TTC549 (cell line): ENCODE results near the gene TMX1.
"Not testable (repeated sequence)": the region's sequence is repeated elsewhere in the genome, so short reads cannot be mapped to it uniquely, and the experiment has no call there.

Experiments used
- FAIRE-seq: peaks from 2 replicates; lab custom pipeline; 2012; peaks lifted over from hg19 to GRCh38; lab: Jason Lieb, UNC

TMX1 gene, protein sequence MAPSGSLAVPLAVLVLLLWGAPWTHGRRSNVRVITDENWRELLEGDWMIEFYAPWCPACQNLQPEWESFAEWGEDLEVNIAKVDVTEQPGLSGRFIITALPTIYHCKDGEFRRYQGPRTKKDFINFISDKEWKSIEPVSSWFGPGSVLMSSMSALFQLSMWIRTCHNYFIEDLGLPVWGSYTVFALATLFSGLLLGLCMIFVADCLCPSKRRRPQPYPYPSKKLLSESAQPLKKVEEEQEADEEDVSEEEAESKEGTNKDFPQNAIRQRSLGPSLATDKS

DNA sequence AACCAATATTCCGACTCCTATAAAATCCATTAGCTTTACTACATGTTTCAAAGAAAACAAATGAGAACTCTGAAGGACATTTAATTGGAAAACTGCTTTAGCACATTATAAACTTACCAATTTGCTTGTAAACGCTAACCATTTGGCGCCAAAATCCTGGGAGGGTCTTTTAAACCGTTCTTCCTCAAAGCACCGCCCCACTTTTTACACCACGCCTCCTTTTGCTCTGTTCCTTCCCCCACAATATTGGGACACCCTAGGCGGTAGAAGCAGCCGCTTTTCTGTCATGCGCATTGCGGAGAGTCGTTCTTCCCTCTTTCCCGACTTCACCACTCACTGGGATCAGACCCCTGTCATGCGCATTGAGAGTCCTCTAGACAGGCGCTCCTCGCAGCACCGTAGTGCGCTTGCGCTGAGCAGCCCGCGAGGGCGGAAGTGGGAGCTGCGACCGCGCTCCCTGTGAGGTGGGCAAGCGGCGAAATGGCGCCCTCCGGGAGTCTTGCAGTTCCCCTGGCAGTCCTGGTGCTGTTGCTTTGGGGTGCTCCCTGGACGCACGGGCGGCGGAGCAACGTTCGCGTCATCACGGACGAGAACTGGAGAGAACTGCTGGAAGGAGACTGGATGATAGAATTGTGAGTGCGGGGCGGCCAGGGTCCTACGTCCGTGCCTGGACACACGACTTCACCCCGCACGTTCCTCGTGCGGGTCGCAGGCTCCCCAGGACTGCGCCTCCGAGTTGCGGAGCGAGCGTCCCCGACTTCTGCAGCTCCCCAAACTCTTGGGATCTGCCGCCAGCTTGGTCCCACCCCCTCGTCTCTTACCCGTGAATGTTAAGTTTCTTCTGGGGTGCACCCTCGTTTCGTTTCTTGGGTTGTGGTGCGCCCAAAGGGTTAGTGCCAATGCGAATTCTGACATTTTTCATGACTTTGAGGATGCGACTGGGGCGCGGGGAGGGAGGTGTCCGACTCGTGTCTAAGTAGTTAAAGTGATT lies at the start of gene TMX1:
Gene TMX1 (plus strand): TSS at position 435 of the 991 bp plus-strand sequence. CDS start 46 bp downstream, at position 481.
- peak; percentile 95 for FAIRE-seq

DNA sequence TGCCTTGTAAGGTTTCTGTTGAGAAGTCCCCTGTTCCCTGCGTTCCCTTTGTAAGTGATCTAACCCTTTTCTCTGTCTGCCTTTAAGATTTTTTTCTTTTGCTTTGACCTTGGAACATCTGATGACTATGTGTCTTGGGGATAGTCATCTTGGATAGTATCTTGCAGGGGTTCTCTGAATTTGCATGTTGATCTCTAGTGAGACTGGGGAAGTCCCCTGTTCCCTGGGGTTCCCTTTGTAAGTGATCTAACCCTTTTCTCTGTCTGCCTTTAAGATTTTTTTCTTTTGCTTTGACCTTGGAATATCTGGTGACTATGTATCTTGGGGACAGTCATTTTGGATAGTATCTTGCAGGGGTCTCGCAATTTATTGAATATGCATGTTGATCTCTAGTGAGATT lies 38.2 kb upstream of the TMX1 start:
- no peak for FAIRE-seq

DNA sequence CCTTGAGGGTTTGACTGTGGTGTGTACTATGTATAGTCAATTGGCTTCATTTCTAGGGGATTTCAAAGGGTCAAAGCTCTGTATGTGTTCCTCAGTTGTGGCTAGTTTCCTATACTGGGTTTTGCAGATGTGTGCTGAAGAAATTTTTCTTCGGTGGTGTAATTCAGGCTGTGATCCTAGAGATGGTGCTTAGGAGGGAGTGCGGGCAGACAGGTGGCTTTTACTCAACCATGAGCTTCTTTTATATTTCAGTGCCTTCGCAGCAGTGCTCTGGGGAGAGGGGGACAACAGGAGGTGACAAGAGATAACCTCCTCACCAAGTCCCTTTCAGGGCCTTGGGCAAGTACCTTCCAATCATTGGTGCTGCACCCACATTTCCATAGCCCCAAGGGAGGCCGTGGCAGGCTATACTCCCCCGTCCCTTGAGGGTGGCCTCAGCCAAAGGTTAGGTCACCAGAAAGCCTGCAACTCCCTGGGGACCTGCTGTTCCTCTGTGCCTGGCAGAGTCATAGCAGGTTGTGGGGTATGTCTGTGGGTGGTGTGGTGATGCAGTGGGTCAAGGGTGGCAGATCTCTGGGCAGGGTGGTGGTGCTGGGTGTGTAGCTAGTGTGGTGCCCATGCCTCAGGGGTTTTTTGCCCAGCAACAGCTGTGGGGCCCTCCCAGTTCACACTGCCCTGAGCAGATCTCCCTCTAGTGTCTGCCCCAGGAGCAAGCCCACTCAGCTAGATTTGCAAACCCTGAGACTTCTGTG lies 37.0 kb upstream of the TMX1 start:
- no peak for FAIRE-seq

DNA sequence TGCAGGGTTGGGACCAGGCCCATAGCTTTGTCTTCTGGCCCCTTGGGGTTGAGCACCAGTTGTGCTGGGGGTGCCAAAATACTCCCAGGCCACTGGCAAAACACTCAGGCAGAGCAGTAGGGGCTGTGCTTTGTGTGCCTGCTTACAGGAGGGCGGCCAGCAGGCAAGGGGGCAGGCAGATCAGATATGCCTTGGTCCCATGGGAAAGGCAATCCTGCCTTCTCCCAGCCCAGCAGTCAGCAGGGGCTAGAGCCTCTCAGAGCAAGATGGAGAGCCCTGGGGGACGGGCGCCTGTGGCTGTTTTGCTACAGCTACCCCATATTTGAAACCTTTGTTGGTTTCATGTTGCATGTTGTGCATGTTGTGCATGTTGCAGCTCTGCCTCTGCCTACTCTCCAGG lies 36.2 kb upstream of the TMX1 start:
- no peak for FAIRE-seq

DNA sequence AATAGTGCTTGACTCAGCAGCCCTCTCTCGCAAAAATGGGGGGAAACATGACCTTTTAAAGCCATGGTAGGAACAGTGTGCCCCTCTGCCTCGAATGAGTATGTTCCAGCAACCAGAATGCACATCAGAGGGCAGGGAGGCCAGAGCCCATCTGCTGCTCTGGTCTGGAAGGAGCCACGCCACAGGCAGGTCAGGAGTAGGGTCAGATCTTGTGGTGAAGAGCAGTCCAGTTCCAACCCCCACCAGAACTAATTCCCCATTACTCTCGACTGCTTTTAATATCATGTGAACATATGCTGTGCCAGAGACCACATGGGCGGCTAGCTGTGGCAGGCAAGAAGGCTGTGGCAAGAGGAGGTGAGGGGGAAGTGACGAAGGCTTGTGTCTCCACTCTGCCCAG lies 34.6 kb upstream of the TMX1 start:
- FAIRE-seq: no peak

DNA sequence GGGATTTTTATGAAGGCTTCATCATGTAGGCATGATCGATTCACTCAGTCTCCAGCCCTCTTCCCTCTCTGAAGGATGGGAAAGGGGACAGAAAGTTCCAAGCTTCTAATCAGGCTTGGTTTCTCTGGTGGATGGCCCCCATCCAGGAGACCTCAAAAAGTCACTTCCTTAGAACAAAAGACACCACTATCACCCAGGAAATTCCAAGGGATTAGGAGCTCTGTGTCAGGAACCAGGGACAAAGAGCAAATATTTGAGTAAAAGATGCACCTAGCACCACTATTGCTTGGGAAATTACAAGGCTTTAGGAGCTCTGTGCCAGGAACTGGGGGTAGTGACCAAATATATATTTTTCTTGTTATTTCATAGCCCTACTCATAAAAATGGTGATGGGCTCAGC lies 33.6 kb upstream of the TMX1 start:
- FAIRE-seq: no peak

DNA sequence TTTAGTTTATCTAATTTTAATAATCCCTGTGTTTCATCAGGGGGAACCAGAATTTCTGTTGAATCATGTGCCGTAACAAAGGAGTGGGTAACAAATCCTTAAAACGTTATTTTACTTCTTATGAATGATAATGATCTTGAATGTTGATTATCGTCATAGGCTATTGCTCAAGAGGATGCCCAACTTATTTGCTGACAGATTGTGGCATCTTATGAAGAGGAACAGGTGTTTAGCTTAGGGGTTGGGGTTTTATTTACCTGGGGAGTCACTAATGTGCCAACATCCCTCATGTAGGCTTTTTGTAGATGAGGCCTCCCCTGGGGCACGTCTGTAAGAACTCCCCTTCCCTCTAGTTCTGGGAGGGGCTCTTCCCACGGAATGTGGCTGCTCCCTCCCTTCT lies 32.4 kb upstream of the TMX1 start:
- no peak for FAIRE-seq

DNA sequence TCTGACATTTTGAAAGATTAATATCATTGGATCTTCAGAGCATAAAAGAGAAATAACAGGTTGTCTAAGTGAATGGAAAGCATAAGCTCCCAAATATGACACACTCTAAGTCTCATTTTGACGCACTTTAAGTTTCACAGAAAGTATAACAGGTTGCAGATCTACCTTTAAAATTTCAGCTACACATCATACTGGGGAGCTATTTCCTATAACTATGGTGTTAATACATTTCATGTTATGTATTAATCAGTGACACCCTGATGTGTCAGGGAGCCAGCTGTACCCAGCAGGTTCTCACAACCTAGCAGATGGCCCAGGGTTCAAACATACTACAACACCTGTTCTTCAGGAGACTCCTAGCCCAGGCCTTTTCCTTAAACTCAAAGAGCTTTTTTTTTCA lies 31.1 kb upstream of the TMX1 start:
- FAIRE-seq: no peak

DNA sequence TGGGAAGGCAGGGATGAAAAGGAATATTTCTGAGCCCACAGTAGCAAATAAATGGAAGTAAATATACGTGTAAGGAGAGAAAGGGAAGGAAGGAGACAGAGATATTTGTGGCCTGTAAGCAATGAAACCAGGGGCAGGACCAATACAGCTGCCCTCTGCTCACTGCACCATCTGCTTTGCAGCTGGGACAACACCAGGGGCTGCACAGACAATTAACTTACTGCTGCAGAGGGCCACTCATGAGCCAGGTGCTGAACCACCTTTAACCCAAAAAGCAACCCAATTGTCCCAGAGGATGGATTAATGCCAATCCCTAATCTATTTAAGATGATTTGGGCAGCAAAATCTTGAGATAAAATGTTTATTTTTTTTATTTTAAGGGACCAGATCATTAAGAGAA lies 30.6 kb upstream of the TMX1 start:
- no peak for FAIRE-seq

DNA sequence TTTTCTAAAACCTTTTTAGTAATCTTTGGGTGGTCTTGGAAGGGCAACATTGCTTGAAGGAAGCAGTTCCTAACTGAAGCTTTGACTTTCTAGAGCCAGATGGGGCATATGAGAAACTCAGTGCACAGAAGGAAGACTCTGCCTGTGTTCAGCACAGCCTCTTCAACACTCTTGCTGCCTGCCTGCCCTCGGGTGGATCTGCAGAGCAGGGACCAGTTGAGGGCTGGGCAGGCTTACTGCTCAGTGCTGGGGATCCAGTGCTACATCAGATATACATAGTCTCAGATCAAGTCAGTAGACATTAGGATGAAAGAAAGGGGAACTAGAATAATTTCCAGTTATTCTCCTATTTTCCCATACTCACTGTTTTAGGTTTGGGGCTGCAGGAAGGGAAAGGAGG lies 29.5 kb upstream of the TMX1 start:
- no peak for FAIRE-seq

DNA sequence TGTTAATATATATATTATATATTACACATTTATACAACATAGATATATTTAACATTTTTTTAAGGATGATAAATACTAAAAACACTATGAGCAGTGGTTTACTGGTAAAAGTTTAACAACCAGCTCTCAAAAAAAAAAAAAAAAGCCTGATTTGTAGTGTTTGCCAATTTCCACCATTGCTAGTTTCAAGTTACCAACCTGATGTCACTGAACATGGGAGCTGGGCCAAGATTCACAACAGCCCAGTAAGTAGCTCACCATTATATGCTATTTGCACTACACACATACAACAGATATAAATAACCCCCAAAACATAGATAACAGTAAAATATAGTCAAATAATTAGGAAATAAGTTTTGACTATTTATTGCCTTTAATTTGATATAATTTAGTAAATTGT lies 28.9 kb upstream of the TMX1 start:
- no peak for FAIRE-seq

DNA sequence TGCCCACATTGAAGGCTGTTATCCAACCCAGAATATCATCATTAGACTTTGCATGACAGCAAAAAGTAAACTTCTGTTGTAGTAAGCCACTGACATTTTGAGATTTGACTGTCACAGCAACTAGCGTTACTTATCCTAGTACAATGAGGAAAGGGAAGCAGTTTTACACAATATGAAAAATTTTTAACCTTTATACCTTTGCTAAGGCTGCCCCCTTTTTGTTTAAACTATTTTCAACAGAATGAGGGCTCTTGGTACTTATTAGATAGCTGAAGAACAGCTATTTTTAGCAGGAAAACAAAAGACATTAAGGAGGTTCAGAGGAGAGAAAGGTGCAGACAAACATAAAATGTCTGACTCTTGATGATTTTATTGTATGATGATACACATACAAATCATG lies 23.4 kb upstream of the TMX1 start:
- FAIRE-seq: no peak

DNA sequence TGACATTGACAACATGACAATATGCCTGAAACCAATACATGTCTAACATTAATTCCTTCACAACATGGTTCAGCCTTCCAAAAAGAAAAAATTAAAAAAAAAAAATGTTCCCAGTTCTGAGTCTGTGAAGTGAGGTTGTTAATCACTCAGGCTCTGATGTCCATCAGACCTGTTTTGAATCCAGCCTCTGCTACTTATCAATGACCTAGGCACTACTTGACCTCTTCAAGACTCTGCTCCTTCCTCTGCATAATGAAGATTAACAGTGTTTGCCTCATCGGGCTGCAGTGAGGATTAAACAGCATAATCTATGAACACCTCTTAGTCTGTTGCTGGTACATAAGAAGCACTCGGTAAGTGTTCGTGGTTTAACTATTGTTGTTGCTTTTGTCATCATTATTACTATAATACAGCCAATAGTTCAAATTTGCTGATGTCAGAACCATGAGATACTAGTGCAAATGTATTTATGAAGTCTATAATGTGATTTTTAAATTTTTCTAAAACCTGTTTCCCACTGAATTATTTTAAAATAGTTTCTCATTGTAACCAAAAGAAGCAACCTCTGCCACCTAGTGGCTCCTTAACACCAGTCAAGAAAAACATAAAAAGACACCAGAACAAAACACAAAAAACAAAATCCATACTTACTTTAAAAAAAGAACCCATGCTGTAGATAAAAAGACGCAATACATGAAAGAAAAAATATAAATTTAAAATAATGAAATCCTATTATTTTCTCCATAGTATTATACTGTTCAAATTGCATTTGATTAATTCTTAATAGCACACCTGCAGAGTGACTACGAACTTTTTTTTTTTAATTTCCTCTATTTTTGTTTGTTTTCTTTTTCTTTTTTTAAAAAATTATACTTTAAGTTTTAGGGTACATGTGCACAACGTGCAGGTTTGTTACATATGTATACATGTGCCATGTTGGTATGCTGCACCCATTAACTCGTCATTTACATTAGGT lies 20.3 kb upstream of the TMX1 start:
- FAIRE-seq: peak; percentile 94

DNA sequence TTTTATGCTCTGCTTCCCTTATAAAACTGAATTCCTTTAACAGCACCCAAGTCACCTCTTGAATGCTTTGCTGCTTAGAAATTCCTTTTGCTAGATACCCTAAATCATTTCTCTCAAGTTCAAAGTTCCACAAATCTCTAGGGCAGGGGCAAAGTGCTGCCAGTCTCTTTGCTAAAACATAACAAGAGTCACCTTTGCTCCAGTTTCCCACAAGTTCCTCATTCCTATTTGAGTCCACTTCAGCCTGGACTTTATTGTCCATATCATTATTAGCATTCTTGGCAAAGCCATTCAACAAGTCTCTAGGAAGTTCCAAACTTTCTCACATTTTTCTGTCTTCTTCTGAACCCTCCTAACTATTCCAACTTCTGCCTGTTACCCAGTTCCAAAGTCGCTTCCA lies 16.6 kb upstream of the TMX1 start:
- FAIRE-seq: not testable (repeated sequence)

DNA sequence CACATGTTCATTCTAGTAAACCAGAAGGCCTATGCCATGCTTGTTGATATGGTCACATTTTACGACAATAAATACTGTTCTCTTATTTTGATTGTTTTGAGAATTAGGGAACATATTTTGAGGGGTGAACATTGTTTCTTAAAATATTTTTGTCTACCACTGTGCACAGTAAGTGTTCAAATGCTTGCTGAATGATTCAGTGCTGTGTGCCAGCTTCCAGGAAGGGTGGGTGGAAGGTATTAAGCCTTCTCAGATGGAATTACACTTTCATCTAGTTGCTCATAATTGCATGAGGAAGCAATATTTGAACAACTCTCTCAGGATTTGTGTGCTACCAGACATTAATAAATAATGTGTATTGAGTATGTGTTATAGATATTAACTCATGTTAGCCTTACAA lies 15.5 kb upstream of the TMX1 start:
- no peak for FAIRE-seq

DNA sequence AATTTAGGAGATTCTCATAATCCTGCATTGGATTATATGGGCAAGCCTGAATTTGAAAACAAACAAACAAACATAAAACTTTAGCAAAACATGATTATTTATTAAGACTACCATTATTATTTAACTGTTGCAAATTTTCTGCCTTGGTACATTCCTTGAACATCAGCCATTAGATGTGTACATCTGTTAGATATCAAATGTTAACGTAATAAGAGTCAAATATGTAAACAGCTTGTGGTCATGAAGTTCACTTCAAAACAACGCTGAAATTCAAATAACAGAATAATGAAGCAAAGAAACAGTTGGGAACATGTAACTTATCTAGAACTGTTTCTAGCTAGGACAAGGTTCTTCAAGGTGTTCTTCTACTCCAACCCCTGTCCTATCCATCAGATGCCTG lies 14.3 kb upstream of the TMX1 start:
- FAIRE-seq: no peak

DNA sequence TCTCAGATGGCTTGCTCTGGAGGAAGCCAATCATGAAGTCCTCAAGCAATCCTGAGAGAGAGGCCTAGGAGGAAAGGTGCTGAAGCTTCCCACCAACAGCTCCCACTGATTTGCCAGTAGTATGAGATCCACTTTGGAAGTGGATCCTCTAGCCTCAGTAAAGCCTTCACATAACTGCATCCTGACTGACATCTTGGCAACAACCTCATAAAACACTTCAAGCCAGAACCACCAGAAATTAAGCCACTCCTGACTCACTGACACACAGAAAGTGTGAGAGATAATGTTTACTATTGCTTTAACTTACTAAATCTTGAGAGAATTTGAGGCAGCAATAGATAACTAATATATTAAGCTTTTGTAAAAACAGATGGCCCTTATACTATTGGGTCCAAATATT lies 11.7 kb upstream of the TMX1 start:
- no peak for FAIRE-seq

DNA sequence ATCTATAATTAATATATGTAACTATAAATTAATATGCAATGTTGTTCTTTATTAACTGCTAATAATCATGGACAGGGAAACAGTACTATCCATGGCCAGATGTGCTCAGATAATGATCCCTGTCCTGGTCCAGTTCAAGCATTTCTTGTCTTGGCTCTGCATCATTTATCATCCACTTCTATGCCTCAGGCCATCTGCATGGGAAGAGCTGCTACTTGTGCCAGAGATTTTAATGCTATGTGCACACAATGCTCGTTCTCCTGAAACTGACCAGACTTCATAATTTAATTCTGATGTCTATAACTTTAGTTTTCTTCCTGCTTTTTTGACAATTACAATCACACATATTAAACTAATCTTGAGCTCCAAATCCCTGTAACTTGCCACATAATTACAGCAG lies 11.2 kb upstream of the TMX1 start:
- no peak for FAIRE-seq

DNA sequence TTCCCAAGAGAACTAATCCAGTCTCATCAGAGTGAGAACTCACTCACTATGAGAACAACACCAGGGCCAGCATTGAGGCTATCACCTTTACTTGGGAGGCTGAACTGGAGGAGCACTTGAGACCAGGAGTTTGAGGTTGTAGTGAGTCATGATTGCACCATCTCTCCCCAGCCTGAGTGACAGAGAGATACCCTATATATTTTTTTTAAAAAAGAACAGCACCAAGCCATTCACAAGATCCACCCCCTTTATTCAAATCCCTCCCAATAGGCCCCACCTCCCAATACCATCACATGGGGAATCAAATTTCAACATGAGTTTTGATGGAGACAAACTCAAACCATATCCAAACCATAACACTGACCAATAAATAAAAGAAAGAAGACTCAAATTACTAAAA lies 3.7 kb upstream of the TMX1 start:
- FAIRE-seq: no peak

DNA sequence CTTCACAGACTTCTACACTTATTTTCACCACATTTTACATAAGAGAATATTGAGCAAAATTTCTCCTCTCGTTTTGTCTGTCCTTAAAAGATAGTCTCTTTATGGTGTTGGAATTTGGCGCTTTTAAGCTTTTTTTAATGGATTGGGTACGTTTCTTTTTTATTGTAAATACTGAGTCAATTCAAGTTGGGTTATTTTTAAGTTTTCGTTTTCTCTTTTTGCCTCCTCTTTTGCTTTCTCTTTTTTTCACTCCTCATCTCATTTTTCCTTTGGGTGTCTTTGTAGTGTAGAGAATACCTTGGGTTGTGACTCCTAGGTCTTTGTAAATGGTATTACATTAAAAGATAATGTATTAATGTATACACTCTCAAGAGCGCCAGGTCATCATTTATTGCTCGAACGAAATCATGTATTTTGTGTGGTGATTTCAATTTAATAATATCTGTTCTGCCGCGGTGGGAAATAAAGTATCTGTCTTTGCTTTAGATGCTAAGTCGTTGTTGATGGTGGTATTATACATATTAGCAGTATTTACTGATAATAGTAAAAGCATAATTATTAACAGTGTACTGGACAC lies 845 bp downstream of the TMX1 start:
- no peak for FAIRE-seq
